Mammary epithelial cell (primary cell): ENCODE data around the gene SLC9A9.

Source experiments
- EZH2 ChIP-seq: IDR thresholded peaks from 2 replicates; pipeline ENCODE4 v1.6.1; 2012; ENCODE audit warnings: low read length, inconsistent platforms, borderline replicate concordance
- TF ChIP-seq, protein P1 (sequence below), 2 donors: IDR thresholded peaks in 1 of 2; conservative IDR thresholded peaks in 1 of 2; 2 replicates each; pipeline ENCODE4 v1.5.1; 2011 to 2012; ENCODE audit warnings: inconsistent platforms in 2 of 2, low read length in 2 of 2, mild to moderate bottlenecking in 2 of 2, control low read depth in 1 of 2, low read depth in 1 of 2; ENCODE audit not compliant: insufficient read depth in 1 of 2; ENCODE audit errors: extremely low read depth in 1 of 2

DNA sequence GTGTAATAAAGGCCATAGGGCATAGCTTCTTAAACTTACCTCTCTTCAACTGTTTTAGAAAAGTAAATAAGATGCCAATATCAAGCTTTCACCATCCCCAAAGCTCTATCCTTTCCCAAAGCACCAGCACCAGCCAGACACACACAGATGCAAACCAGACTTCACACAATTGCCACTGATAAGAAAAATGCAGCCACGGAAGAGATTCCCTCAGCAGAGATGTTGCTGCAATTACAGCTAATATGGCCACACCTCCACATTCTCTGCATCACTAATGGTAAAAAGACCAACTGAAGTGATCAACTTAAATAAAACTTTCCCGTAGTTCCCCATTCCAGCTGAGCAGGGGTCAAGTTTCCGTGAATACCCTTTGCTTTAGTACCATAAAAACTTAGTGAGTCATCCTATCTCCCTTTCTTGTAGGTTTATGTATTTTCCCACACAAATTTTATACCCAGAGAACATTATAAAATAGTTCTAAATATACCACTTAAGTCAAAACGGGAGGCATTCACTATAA, 64.4 kb downstream of the SLC9A9 start:
- TF ChIP-seq, protein P1, sequence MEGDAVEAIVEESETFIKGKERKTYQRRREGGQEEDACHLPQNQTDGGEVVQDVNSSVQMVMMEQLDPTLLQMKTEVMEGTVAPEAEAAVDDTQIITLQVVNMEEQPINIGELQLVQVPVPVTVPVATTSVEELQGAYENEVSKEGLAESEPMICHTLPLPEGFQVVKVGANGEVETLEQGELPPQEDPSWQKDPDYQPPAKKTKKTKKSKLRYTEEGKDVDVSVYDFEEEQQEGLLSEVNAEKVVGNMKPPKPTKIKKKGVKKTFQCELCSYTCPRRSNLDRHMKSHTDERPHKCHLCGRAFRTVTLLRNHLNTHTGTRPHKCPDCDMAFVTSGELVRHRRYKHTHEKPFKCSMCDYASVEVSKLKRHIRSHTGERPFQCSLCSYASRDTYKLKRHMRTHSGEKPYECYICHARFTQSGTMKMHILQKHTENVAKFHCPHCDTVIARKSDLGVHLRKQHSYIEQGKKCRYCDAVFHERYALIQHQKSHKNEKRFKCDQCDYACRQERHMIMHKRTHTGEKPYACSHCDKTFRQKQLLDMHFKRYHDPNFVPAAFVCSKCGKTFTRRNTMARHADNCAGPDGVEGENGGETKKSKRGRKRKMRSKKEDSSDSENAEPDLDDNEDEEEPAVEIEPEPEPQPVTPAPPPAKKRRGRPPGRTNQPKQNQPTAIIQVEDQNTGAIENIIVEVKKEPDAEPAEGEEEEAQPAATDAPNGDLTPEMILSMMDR (conservative IDR thresholded peaks at IDR 0.05 in 1 of 2, IDR thresholded peaks at IDR 0.05 in 1 of 2; ENCODE audit: extremely low read depth in 1 of 2, insufficient read depth in 1 of 2, low read depth in 1 of 2, low read length in 2 of 2) = no peak
- no peak for TF ChIP-seq EZH2
